HepG2 (cell line): ENCODE results near the gene CDC20.

Source experiments
- CEBPB ChIP-seq: IDR thresholded peaks from 2 replicates; pipeline ENCODE4 v1.6.1; 2011; ENCODE audit warnings: low read depth, low read length, improper control_type of control experiment, borderline replicate concordance
- HDAC2 ChIP-seq: sonication (generic); formaldehyde crosslinking; IDR thresholded peaks from 2 replicates; pipeline ENCODE4 v1.4.0; 2020; ENCODE audit warnings: missing genetic modification reagents
- HOXA5 ChIP-seq: sonication (generic); formaldehyde crosslinking; IDR thresholded peaks from 2 replicates; pipeline ENCODE4 v1.4.0; 2020; ENCODE audit warnings: missing genetic modification reagents
- MAFG ChIP-seq: sonication (generic); formaldehyde crosslinking; IDR thresholded peaks from 2 replicates; pipeline ENCODE4 v1.5.1; 2020; ENCODE audit warnings: mild to moderate bottlenecking, missing genetic modification reagents
- POLR2A ChIP-seq, 2 experiments: IDR thresholded peaks; 2 replicates each; pipeline ENCODE4 v1.6.1; 2011; ENCODE audit warnings: low read depth in 2 of 2, low read length in 2 of 2, mild to moderate bottlenecking in 1 of 2, moderate library complexity in 1 of 2; ENCODE audit not compliant: insufficient read depth in 1 of 2
- POLR2AphosphoS5 ChIP-seq: IDR thresholded peaks from 2 replicates; pipeline ENCODE4 v1.6.1; 2012; ENCODE audit warnings: low read depth, low read length
- SRF ChIP-seq: IDR thresholded peaks from 2 replicates; pipeline ENCODE4 v1.6.1; 2011; ENCODE audit warnings: mild to moderate bottlenecking, low read depth, low read length, moderate library complexity
- TGIF2 ChIP-seq: IDR thresholded peaks from 2 replicates; pipeline ENCODE4 v1.6.1; 2016; ENCODE audit warnings: control low read depth, missing compliant biosample characterization
- ZFP37 ChIP-seq: sonication (generic); formaldehyde crosslinking; IDR thresholded peaks from 2 replicates; pipeline ENCODE4 v1.4.0; 2020; ENCODE audit warnings: missing genetic modification reagents, borderline replicate concordance
- ZNF331 ChIP-seq: sonication (generic); formaldehyde crosslinking; IDR thresholded peaks from 2 replicates; pipeline ENCODE4 v1.4.0; 2020; ENCODE audit warnings: missing genetic modification reagents
- ZNF850 ChIP-seq: sonication (generic); formaldehyde crosslinking; conservative IDR thresholded peaks from 2 replicates; pipeline ENCODE4 v1.9.0; 2021; ENCODE audit warnings: mild to moderate bottlenecking, missing genetic modification reagents

GRCh38 chr1:43367904-43368645 lies 9.3 kb downstream of the CDC20 start, which contains the start of gene ELOVL1:
- TF ChIP-seq ZNF331 (CRISPR knock-in tag): peak; percentile 67
- peak; percentile 75 to 96 for TF ChIP-seq POLR2A (IDR thresholded peaks at IDR 0.05; ENCODE audit: insufficient read depth in 1 of 2, low read depth in 2 of 2, low read length in 2 of 2)
- TF ChIP-seq POLR2AphosphoS5: peak; percentile 88
- peak; percentile 42 for TF ChIP-seq TGIF2 (CRISPR knock-in tag)
- TF ChIP-seq CEBPB: no peak
- no peak for TF ChIP-seq SRF
- TF ChIP-seq ZFP37: 0 out of 2 replicates have a peak, but pooled peaks have one; percentile 25
- TF ChIP-seq MAFG (CRISPR knock-in tag): no peak
- peak; percentile 62; the same call in 1 of the 2 replicates for TF ChIP-seq HOXA5
- no peak for TF ChIP-seq ZNF850 (CRISPR knock-in tag)
- TF ChIP-seq HDAC2 (CRISPR knock-in tag): peak; percentile 72; the same call in 1 of the 2 replicates
